Spleen (tissue), 11 donors: Measurements from ENCODE around the gene OLFM1. TPM values are rescaled to one million over a fixed set of nuclear protein-coding genes. Genes with fewer than 3 reads are reported as not detected.

Source experiments
- DNase-seq: peaks from one replicate; pipeline ENCODE4 v3.0.0-alpha.2; 2020
- H3K27ac ChIP-seq, 8 donors: fragments of 200-600 bp; sonication (generic) in 7 of 8; 1 replicate in 4 of 8; 2 replicates in 4 of 8; pipeline versions ENCODE4 v1.5.0 to v1.8.0; 2016 to 2021; ENCODE audit warnings: inconsistent platforms in 4 of 8, mild to moderate bottlenecking in 4 of 8, moderate library complexity in 1 of 8
- H3K27me3 ChIP-seq, 7 donors: fragments of 200-600 bp; sonication (generic) in 6 of 7; replicated peaks in 1 of 7; 1 replicate in 4 of 7; 2 replicates in 3 of 7; pipeline versions ENCODE4 v1.5.0 to v1.8.0; 2016 to 2021; ENCODE audit warnings: inconsistent platforms in 3 of 7, mild to moderate bottlenecking in 1 of 7
- H3K36me3 ChIP-seq, 6 donors: fragments of 200-600 bp; sonication (generic) in 5 of 6; 1 replicate in 4 of 6; 2 replicates in 2 of 6; pipeline versions ENCODE4 v1.5.0 to v1.8.0; 2016 to 2021; ENCODE audit warnings: inconsistent platforms in 2 of 6
- H3K4me1 ChIP-seq, 6 donors: fragments of 200-600 bp; sonication (generic) in 5 of 6; 1 replicate in 3 of 6; 2 replicates in 3 of 6; pipeline versions ENCODE4 v1.5.0 to v1.8.0; 2016 to 2021; ENCODE audit warnings: inconsistent platforms in 3 of 6
- H3K4me3 ChIP-seq, 8 donors: fragments of 200-600 bp; sonication (generic) in 7 of 8; 1 replicate in 4 of 8; 2 replicates in 4 of 8; pipeline versions ENCODE4 v1.5.0 to v1.8.0; 2016 to 2021; ENCODE audit warnings: inconsistent platforms in 4 of 8, mild to moderate bottlenecking in 4 of 8, moderate library complexity in 2 of 8
- H3K9me3 ChIP-seq, 8 donors: fragments of 200-600 bp; sonication (generic) in 7 of 8; 1 replicate in 4 of 8; 2 replicates in 4 of 8; pipeline versions ENCODE4 v1.5.0 to v1.8.0; 2016 to 2021; ENCODE audit warnings: inconsistent platforms in 4 of 8
- CTCF ChIP-seq, 11 experiments: fragments of 200-600 bp in 7 of 11; fragments of 450-650 bp in 4 of 11; sonication (generic) in 4 of 11; IDR thresholded peaks in 8 of 11; conservative IDR thresholded peaks in 3 of 11; 1 replicate in 7 of 11; 2 replicates in 4 of 11; pipeline versions ENCODE4 v1.4.0 to v1.8.0; 2016 to 2021; ENCODE audit warnings: antibody characterized with exemption in 11 of 11, inconsistent platforms in 4 of 11, mild to moderate bottlenecking in 1 of 11
- POLR2A ChIP-seq, 3 donors: fragments of 450-650 bp; IDR thresholded peaks; one replicate each; pipeline ENCODE4 v1.5.1; 2017; ENCODE audit warnings: antibody characterized with exemption in 3 of 3, mild to moderate bottlenecking in 1 of 3
- POLR2AphosphoS5 ChIP-seq, 3 donors: sonication (generic); formaldehyde crosslinking; IDR thresholded peaks; one replicate each; pipeline ENCODE4 v1.5.1; 2017; ENCODE audit warnings: antibody characterized with exemption in 3 of 3
- WGBS, 5 donors: extraction: QIAGEN DNeasy Blood & Tissue Kit in 3 of 5; methylation state at CpG; one replicate each; pipeline versions ENCODE4 v1.1.5 to v1.1.7; 2013 to 2018; 5-methylcytosine and 5-hydroxymethylcytosine counted together
- intact Hi-C: fragments of 100-400 bp; cut with DNase I; formaldehyde crosslinking; loops from one replicate; pipeline ENCODE4 v1.15.0; 2023; ENCODE audit warnings: low total_unique reads
- polyA plus RNA-seq, 3 donors: library from polyadenylated mRNA; stranded (reverse); fragments of 200-250 nt; gene quantifications; one replicate each; pipeline ENCODE4 v1.2.1, GENCODE V29; 2013
- total RNA-seq, 7 donors: library from RNA; depleted of rRNA in 3 of 7; stranded (reverse); fragments of >200 nt in 3 of 7; fragmentation: NEBNext Ultra II Directional in 4 of 7; extraction: Animal tissue kit (Norgen Biotek cat#: 25700) in 4 of 7; gene quantifications; one replicate each; pipeline versions ENCODE4 v1.1.0 to v1.2.1, GENCODE V29; 2016 to 2021
- donor health status: healthy with polysubstance abuse.
- donor health status: DM: no; HTN: no; CAD: no; lungs with moderate emphysema.
- donor health status: DM: no; HTN: no; CAD: no.
- donor health status: Bipolar disorder and iron deficiency.
- donor health status: healthy.
- donor health status: DM: no; HTN: no; CAD: no.
- donor health status: DM: yes; HTN: yes; CAD: no.

The OLFM1 gene
- total and polyA plus RNA-seq, 10 donors = 5.9 to 109 (median 44.7) TPM

GRCh38 chr9:135131488-135131887 is 44.0 kb downstream of the OLFM1 start:
- H3K36me3 ChIP-seq = no peaks in the 10 kb centered on the region
- no peak overlapping the region for H3K4me3 ChIP-seq
- no peak for TF ChIP-seq POLR2A (IDR thresholded peaks at IDR 0.05)
- no peak for TF ChIP-seq POLR2AphosphoS5 (IDR thresholded peaks at IDR 0.05)
- TF ChIP-seq CTCF (IDR thresholded peaks at IDR 0.05 in 8 of 11, conservative IDR thresholded peaks at IDR 0.05 in 3 of 11) = no peak
- WGBS, 5 donors = 81 to 91% (median 85%) methylated on average over 8 of the region's 8 CpGs
- peaks cover 0 to 64% (median 0%) of the 10 kb centered on the region in 7 donors for H3K27me3 ChIP-seq
- DNase-seq = no peak
- intact Hi-C loops = no loop called here
- no peaks in the 10 kb centered on the region for H3K4me1 ChIP-seq
- H3K9me3 ChIP-seq = peaks cover 0 to 26% (median 4%) of the 10 kb centered on the region in 8 donors
- no peak overlapping the region for H3K27ac ChIP-seq

- Histone ChIP-seq H3K4me3 (no peak overlapping the region), H3K36me3 (no peaks in the 10 kb centered on the region), H3K9me3 (peaks cover 0 to 26% (median 4%) of the 10 kb centered on the region in 8 donors), H3K27ac (no peak overlapping the region), H3K4me1 (peaks cover 0 to 1% (median 0%) of the 10 kb centered on the region in 6 donors), H3K27me3 (peaks cover 0 to 64% (median 0%) of the 10 kb centered on the region in 7 donors)
- WGBS, 5 donors = 84 to 93% (median 88%) methylated on average over 17 to 18 of the region's 18 CpGs
- DNase-seq = no peak
- intact Hi-C loops = no loop called here
- no peak for TF ChIP-seq POLR2AphosphoS5 (IDR thresholded peaks at IDR 0.05)
- TF ChIP-seq CTCF (IDR thresholded peaks at IDR 0.05 in 8 of 11, conservative IDR thresholded peaks at IDR 0.05 in 3 of 11) = no peak
- no peak for TF ChIP-seq POLR2A (IDR thresholded peaks at IDR 0.05)
Observed at GRCh38 chr9:135132008-135132407, 44.5 kb downstream of the OLFM1 start.

DNA sequence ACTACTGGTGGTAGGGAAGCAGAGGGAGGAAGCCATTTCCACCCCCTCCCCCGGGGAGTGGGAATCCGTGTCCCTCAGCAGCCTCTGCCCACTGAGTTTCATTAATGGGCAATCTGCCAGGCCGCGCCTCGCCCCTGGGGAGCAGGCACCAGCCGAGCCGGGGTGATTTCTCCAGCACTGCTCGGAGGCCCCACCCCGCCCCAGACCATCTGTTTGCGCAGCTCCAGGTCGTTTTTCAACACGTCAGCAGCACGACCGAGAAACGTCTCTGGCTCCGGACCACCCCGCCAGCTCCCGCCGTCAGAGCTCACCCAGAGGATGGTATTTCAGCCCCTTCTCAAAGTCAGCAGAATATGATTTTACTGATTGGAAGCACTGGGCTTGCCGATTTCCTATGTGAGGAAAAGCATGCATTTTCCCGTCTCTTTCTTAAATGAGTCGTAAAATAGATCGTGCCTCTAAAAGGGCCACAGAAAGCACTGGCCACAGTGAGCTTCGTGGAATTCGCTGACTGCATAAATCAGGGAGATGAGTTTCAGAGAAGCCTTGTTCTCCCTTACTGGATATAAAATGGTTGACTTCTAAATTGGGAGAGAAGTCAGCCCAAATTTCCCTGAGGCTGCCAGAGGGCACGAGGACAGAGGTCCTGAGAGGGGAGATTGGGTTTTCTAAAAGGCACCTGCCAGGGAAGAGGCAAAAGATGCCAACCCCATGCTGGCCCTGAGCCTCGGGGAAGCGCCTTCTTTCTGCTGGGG is 47.0 kb downstream of the OLFM1 start:
- no peak for TF ChIP-seq POLR2AphosphoS5 (IDR thresholded peaks at IDR 0.05)
- TF ChIP-seq POLR2A (IDR thresholded peaks at IDR 0.05) = no peak
- TF ChIP-seq CTCF (IDR thresholded peaks at IDR 0.05 in 8 of 11, conservative IDR thresholded peaks at IDR 0.05 in 3 of 11) = no peak
- Histone ChIP-seq H3K27ac (no peak overlapping the region), H3K36me3 (no peaks in the 10 kb centered on the region), H3K4me1 (peaks cover 0 to 9% (median 0%) of the 10 kb centered on the region in 6 donors), H3K4me3 (no peak overlapping the region), H3K27me3 (peaks cover 0 to 63% (median 0%) of the 10 kb centered on the region in 7 donors), H3K9me3 (peaks cover 0 to 35% (median 4%) of the 10 kb centered on the region in 8 donors)
- 59 to 75% (median 67%) methylated on average over 23 to 28 of the region's 28 CpGs for WGBS, 5 donors
- no peak for DNase-seq
- intact Hi-C loops = no loop called here

DNA sequence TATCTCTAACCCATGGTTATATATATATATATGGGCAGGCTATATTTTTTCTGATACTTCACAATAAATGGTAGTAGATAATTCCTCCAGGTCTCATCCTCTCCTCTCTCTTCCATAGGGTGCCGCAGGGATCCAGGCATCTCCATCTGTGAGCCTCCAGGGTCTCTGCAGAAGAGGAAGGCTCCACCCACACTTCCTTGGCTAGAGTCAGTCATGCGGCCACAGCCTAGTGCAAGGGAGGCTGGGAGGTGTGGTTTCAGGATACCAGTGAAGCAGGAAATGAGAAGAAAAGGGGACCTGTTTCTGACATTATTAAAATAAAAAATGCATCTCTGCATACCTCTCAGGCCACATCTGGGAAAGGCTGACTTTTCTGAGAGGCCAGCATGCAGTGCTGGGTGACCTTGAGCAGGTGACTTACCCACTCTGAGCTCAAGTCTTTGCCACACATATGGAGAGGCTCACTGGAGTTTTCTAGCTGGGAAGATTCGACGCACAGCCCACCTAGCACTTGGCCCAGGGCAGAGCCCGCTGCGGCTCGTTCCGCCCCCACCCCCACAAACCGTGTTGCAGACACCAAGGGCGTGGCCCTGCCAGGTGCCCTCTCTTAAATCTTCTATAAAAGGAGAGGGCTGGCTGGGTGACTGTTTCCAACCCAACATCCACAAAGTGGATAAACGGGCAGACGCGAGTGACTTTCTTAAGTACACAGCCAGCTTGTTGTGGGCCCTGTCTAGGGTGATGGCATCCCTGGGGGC is 47.9 kb downstream of the OLFM1 start:
- no peak for TF ChIP-seq CTCF (IDR thresholded peaks at IDR 0.05 in 8 of 11, conservative IDR thresholded peaks at IDR 0.05 in 3 of 11)
- TF ChIP-seq POLR2A (IDR thresholded peaks at IDR 0.05) = no peak
- Histone ChIP-seq H3K4me3 (no peak overlapping the region), H3K36me3 (no peaks in the 10 kb centered on the region), H3K4me1 (peaks cover 0 to 9% (median 0%) of the 10 kb centered on the region in 6 donors), H3K9me3 (peaks cover 0 to 29% (median 0%) of the 10 kb centered on the region in 8 donors), H3K27ac (no peak overlapping the region), H3K27me3 (peaks cover 0 to 68% (median 0%) of the 10 kb centered on the region in 7 donors)
- 83 to 91% (median 86%) methylated on average over 8 to 13 of the region's 13 CpGs for WGBS, 5 donors
- no peak for DNase-seq
- intact Hi-C loops = no loop called here
